Measurements from ENCODE around the gene AFF3.

DNA sequence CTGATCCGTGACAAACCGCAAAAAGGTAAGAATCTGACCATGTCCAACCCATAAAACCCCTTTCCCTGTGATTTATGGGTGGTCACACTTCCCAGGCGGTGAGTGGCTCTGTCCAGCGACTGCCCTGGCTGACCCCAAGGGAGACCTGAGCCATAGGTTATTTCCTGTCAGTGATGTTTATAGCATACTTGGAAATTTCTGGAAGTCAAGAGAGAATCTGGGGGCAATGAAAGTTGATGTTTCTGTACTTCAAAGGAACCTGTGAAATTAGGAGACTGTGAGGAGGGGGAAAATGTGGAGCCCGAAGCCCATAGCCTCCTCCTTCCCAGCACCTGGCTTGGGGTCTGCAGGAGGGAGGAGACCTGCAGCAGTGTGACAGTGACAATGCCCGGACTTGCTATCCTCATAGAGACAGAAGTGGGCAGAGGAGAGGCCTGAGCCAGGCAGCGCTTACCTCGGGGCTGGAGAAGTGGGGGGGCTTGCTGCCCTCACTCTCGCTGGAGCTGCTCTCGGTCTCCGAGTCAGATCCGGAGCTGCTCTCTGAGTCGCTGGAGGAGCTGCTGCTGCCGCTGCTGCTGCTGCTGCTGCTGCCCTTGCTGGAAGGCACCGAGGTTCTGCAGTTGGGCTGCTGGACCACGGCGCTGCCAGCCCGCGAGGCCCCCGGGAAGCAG lies 541.3 kb downstream of the AFF3 start:
- TF ChIP-seq, protein P1, sequence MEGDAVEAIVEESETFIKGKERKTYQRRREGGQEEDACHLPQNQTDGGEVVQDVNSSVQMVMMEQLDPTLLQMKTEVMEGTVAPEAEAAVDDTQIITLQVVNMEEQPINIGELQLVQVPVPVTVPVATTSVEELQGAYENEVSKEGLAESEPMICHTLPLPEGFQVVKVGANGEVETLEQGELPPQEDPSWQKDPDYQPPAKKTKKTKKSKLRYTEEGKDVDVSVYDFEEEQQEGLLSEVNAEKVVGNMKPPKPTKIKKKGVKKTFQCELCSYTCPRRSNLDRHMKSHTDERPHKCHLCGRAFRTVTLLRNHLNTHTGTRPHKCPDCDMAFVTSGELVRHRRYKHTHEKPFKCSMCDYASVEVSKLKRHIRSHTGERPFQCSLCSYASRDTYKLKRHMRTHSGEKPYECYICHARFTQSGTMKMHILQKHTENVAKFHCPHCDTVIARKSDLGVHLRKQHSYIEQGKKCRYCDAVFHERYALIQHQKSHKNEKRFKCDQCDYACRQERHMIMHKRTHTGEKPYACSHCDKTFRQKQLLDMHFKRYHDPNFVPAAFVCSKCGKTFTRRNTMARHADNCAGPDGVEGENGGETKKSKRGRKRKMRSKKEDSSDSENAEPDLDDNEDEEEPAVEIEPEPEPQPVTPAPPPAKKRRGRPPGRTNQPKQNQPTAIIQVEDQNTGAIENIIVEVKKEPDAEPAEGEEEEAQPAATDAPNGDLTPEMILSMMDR (conservative IDR thresholded peaks at IDR 0.05 in 1 of 2, IDR thresholded peaks at IDR 0.05 in 1 of 2; ENCODE audit: low read depth in 1 of 2, low read length in 2 of 2), result no peak
- no peak for TF ChIP-seq EZH2 (IDR thresholded peaks at IDR 0.05; ENCODE audit: low read length, missing control alignments)

Data from fibroblast of lung (primary cell).